Activated CD4-positive, alpha-beta T cell treated with anti-CD3 and anti-CD28 coated beads for 36 hours (primary cell): ENCODE results near the gene AFAP1. TPM values are rescaled to one million over a fixed set of nuclear protein-coding genes. Genes with fewer than 3 reads are reported as not detected.

Experiments
- ATAC-seq: fragments of 200-7000 bp; cut with Tn5 transposase; one replicate; pipeline ENCODE4 v1.10.0; 2021; ENCODE audit warnings: mild to moderate bottlenecking, moderate library complexity
- CTCF ChIA-PET: fragments of 350-600 bp; sonication (Branson Sonifier 250); formaldehyde crosslinking; loops from one replicate; lab custom pipeline; 2021; ENCODE audit warnings: antibody characterized with exemption; lab: Charles Lee
- POLR2A ChIA-PET: fragments of 350-600 bp; sonication (Branson Sonifier 250); formaldehyde crosslinking; loops from one replicate; lab custom pipeline; 2021; ENCODE audit warnings: antibody characterized with exemption, inconsistent platforms; lab: Charles Lee
- DNase-seq: peaks from one replicate; pipeline ENCODE4 v3.0.0-alpha.2; 2020
- H3K27ac Mint-ChIP-seq: one replicate; pipeline ENCODE4 v1.8.0; 2021; ENCODE audit warnings: mixed read lengths
- H3K27me3 Mint-ChIP-seq: one replicate; pipeline ENCODE4 v1.8.0; 2021; ENCODE audit warnings: mixed read lengths
- H3K36me3 Mint-ChIP-seq: one replicate; pipeline ENCODE4 v1.8.0; 2021; ENCODE audit warnings: low read depth, mixed read lengths
- H3K4me1 Mint-ChIP-seq: one replicate; pipeline ENCODE4 v1.8.0; 2021; ENCODE audit warnings: mixed read lengths
- H3K4me3 Mint-ChIP-seq: one replicate; pipeline ENCODE4 v1.8.0; 2021; ENCODE audit warnings: mild to moderate bottlenecking, moderate library complexity, mixed read lengths
- H3K9me3 Mint-ChIP-seq: one replicate; pipeline ENCODE4 v1.8.0; 2021; ENCODE audit warnings: low read depth, mixed read lengths
- intact Hi-C, 2 experiments: fragments of 100-400 bp; cut with DNase I in 1 of 2; cut with micrococcal nuclease in 1 of 2; formaldehyde crosslinking; loops; one replicate each; pipeline versions ENCODE4 v1.14.2 to v1.15.1; 2022 to 2024; cut with DNase I, micrococcal nuclease
- total RNA-seq, 2 experiments: library from RNA; stranded (reverse); gene quantifications; one replicate each; pipeline ENCODE4 v1.2.3, GENCODE V29; 2021

The AFAP1 gene
- total RNA-seq, 2 experiments from 2014 or later: 27.1 to 27.2 TPM

GRCh38 chr4:7838136-7838782, 101.4 kb downstream of the AFAP1 start:
- ATAC-seq (no peak), DNase-seq (no peak)
- peaks cover 27% of the 10 kb centered on the region for H3K36me3 Mint-ChIP-seq
- ChIA-PET POLR2A (interaction anchor here (0.6 kb wide), 1 partner anchor 12 kb away, joined by 3 read pairs; no protein-coding TSS in a partner anchor), CTCF (interaction anchor here (0.5 to 1.5 kb wide), 4 partner anchors 18 to 149 kb away, joined by 3 to 4 read pairs (median 3); no protein-coding TSS in a partner anchor)
- no peak overlapping the region for H3K4me3 Mint-ChIP-seq
- H3K4me1 Mint-ChIP-seq: peaks cover under 1% of the 10 kb centered on the region
- no peak overlapping the region for H3K27ac Mint-ChIP-seq
- no peaks in the 10 kb centered on the region for H3K27me3 Mint-ChIP-seq
- H3K9me3 Mint-ChIP-seq: no peaks in the 10 kb centered on the region
- intact Hi-C loops: no loop called here

GRCh38 chr4:7837597-7838135, 102.0 kb downstream of the AFAP1 start:
- intact Hi-C loops: no loop called here
- Mint-ChIP-seq H3K9me3 (no peaks in the 10 kb centered on the region), H3K36me3 (peaks cover 29% of the 10 kb centered on the region), H3K4me3 (no peak overlapping the region), H3K4me1 (peaks cover 7% of the 10 kb centered on the region), H3K27me3 (no peaks in the 10 kb centered on the region), H3K27ac (no peak overlapping the region)
- CTCF ChIA-PET: interaction anchor here (0.5 to 1.5 kb wide), 4 partner anchors 18 to 150 kb away, joined by 3 to 4 read pairs (median 3); no protein-coding TSS in a partner anchor
- ATAC-seq (no peak), DNase-seq (no peak)
- POLR2A ChIA-PET: no interaction called here

GRCh38 chr4:7831858-7832730, 107.6 kb downstream of the AFAP1 start:
- POLR2A ChIA-PET: interaction anchor here (1.0 kb wide), 1 partner anchor 23 kb away, joined by 4 read pairs; no protein-coding TSS in a partner anchor
- ATAC-seq: peak; percentile 9
- H3K27ac Mint-ChIP-seq: peak overlapping the region; percentile 75

GRCh38 chr4:7831330-7831729, 108.3 kb downstream of the AFAP1 start:
- POLR2A ChIA-PET: interaction anchor here (0.6 to 1.0 kb wide), 2 partner anchors 24 to 323 kb away, joined by 3 to 4 read pairs; no protein-coding TSS in a partner anchor
- Mint-ChIP-seq H3K4me1 (peaks cover 56% of the 10 kb centered on the region), H3K36me3 (peaks cover 41% of the 10 kb centered on the region), H3K9me3 (no peaks in the 10 kb centered on the region), H3K4me3 (no peak overlapping the region), H3K27ac (peak overlapping the region; percentile 69), H3K27me3 (no peaks in the 10 kb centered on the region)
- intact Hi-C loops: loop anchor here in 1 of 2 experiments (1.0 kb wide), 2 partner anchors 24 to 37 kb away; no protein-coding TSS in a partner anchor
- DNase-seq (peak; percentile 63), ATAC-seq (peak; percentile 87)
- CTCF ChIA-PET: interaction anchor here (0.6 to 1.7 kb wide), 8 partner anchors 10 to 158 kb away, joined by 3 to 10 read pairs (median 4); no protein-coding TSS in a partner anchor

More at GRCh38 chr4:7831858-7832730, 107.6 kb downstream of the AFAP1 start:
- no peaks in the 10 kb centered on the region for H3K9me3 Mint-ChIP-seq
- no peak for DNase-seq
- no peak overlapping the region for H3K4me3 Mint-ChIP-seq
- peaks cover 52% of the 10 kb centered on the region for H3K4me1 Mint-ChIP-seq
- intact Hi-C loops: loop anchor here in 1 of 2 experiments (1.0 kb wide), 2 partner anchors 23 to 36 kb away; no protein-coding TSS in a partner anchor
- no peaks in the 10 kb centered on the region for H3K27me3 Mint-ChIP-seq
- H3K36me3 Mint-ChIP-seq: peaks cover 38% of the 10 kb centered on the region
- CTCF ChIA-PET: interaction anchor here (0.6 to 1.7 kb wide), 8 partner anchors 10 to 157 kb away, joined by 3 to 10 read pairs (median 4); no protein-coding TSS in a partner anchor

GRCh38 chr4:7830747-7831146, 108.9 kb downstream of the AFAP1 start:
- ChIA-PET CTCF (interaction anchor here (0.6 to 1.7 kb wide), 5 partner anchors 14 to 158 kb away, joined by 3 to 10 read pairs (median 5); no protein-coding TSS in a partner anchor), POLR2A (interaction anchor here (0.6 to 1.0 kb wide), 2 partner anchors 24 to 324 kb away, joined by 3 to 4 read pairs; no protein-coding TSS in a partner anchor)
- Mint-ChIP-seq H3K27ac (peak overlapping the region; percentile 69), H3K27me3 (no peaks in the 10 kb centered on the region), H3K4me1 (peaks cover 56% of the 10 kb centered on the region), H3K9me3 (no peaks in the 10 kb centered on the region), H3K36me3 (peaks cover 43% of the 10 kb centered on the region), H3K4me3 (no peak overlapping the region)
- ATAC-seq (no peak), DNase-seq (no peak)
- intact Hi-C loops: loop anchor here in 1 of 2 experiments (1.0 kb wide), 2 partner anchors 25 to 38 kb away; no protein-coding TSS in a partner anchor

GRCh38 chr4:7829652-7830580, 109.7 kb downstream of the AFAP1 start:
- Mint-ChIP-seq H3K27ac (peak overlapping the region; percentile 7), H3K9me3 (no peaks in the 10 kb centered on the region), H3K4me3 (no peak overlapping the region), H3K4me1 (peaks cover 56% of the 10 kb centered on the region), H3K36me3 (peaks cover 43% of the 10 kb centered on the region), H3K27me3 (no peaks in the 10 kb centered on the region)
- ATAC-seq (no peak), DNase-seq (no peak)
- POLR2A ChIA-PET: no interaction called here
- CTCF ChIA-PET: interaction anchor here (0.6 kb wide), 1 partner anchor 157 kb away, joined by 3 read pairs; no protein-coding TSS in a partner anchor
- intact Hi-C loops: no loop called here

GRCh38 chr4:7828793-7829301, 110.8 kb downstream of the AFAP1 start:
- H3K9me3 Mint-ChIP-seq: no peaks in the 10 kb centered on the region
- H3K4me1 Mint-ChIP-seq: peaks cover 56% of the 10 kb centered on the region
- DNase-seq (no peak), ATAC-seq (peak; percentile 8)
- ChIA-PET CTCF (interaction anchor here (1.3 to 1.6 kb wide), 2 partner anchors 15 to 24 kb away, joined by 3 to 6 read pairs; no protein-coding TSS in a partner anchor), POLR2A (no interaction called here)
- H3K27ac Mint-ChIP-seq: peak overlapping the region; percentile 62
- H3K4me3 Mint-ChIP-seq: no peak overlapping the region
- intact Hi-C loops: no loop called here
- H3K36me3 Mint-ChIP-seq: peaks cover 36% of the 10 kb centered on the region
- H3K27me3 Mint-ChIP-seq: no peaks in the 10 kb centered on the region

- H3K27me3 Mint-ChIP-seq: no peaks in the 10 kb centered on the region
- H3K36me3 Mint-ChIP-seq: peaks cover 32% of the 10 kb centered on the region
- H3K9me3 Mint-ChIP-seq: no peaks in the 10 kb centered on the region
- ChIA-PET POLR2A (no interaction called here), CTCF (interaction anchor here (0.5 to 1.6 kb wide), 3 partner anchors 16 to 23 kb away, joined by 3 to 6 read pairs (median 3); no protein-coding TSS in a partner anchor)
- peaks cover 55% of the 10 kb centered on the region for H3K4me1 Mint-ChIP-seq
- intact Hi-C loops: no loop called here
- ATAC-seq: peak; percentile 52
- H3K27ac Mint-ChIP-seq: peak overlapping the region; percentile 62
- no peak overlapping the region for H3K4me3 Mint-ChIP-seq
- peak; percentile 66 for DNase-seq
Measured at GRCh38 chr4:7828011-7828720, 111.5 kb downstream of the AFAP1 start.

- Mint-ChIP-seq H3K27me3 (no peaks in the 10 kb centered on the region), H3K27ac (peak overlapping the region; percentile 62), H3K4me3 (no peak overlapping the region), H3K36me3 (peaks cover 29% of the 10 kb centered on the region), H3K4me1 (peaks cover 49% of the 10 kb centered on the region), H3K9me3 (no peaks in the 10 kb centered on the region)
- ChIA-PET CTCF (interaction anchor here (1.6 kb wide), 1 partner anchor 17 kb away, joined by 6 read pairs; no protein-coding TSS in a partner anchor), POLR2A (no interaction called here)
- ATAC-seq (no peak), DNase-seq (no peak)
- intact Hi-C loops: no loop called here
Measured at GRCh38 chr4:7827566-7827965, 112.1 kb downstream of the AFAP1 start.
